Measurements from ENCODE around the gene CCRL2. TPM values are rescaled to one million over a fixed set of nuclear protein-coding genes. Genes with fewer than 3 reads are reported as not detected.
A peak's percentile ranks its signal among the peaks of the same experiment; 100 is the strongest.

The CCRL2 gene
- total and polyA plus RNA-seq, 8 donors = 0.76 to 5.2 (median 2.0) TPM; not detected in 3

GRCh38 chr3:46374755-46375154 lies 32.3 kb upstream of the CCRL2 start:
- Histone ChIP-seq H3K9me3 (no peaks in the 10 kb centered on the region), H3K4me3 (no peak overlapping the region), H3K36me3 (no peaks in the 10 kb centered on the region), H3K27me3 (peaks cover 0 to 22% (median 0%) of the 10 kb centered on the region in 3 donors), H3K4me1 (no peaks in the 10 kb centered on the region), H3K27ac (no peak overlapping the region)
- TF ChIP-seq POLR2AphosphoS5 (IDR thresholded peaks at IDR 0.05) (no peak), POLR2A (IDR thresholded peaks at IDR 0.05) (no peak), EP300 (IDR thresholded peaks at IDR 0.05) (no peak), CTCF (IDR thresholded peaks at IDR 0.05) (no peak)
- 72 to 86% (median 77%) methylated on average over 3 of the region's 3 CpGs for WGBS, 5 donors
- DNase-seq = no peak
- intact Hi-C loops (cut with DNase I; ENCODE audit: low total_unique reads) = loop anchor here (10.0 kb wide), 1 partner anchor 430 kb away; the partner anchor contains the start of gene CXCR6

GRCh38 chr3:46375218-46375617 lies 31.8 kb upstream of the CCRL2 start:
- Histone ChIP-seq H3K27ac (no peak overlapping the region), H3K4me1 (peaks cover 0 to 2% (median 0%) of the 10 kb centered on the region in 4 donors), H3K36me3 (no peaks in the 10 kb centered on the region), H3K9me3 (no peaks in the 10 kb centered on the region), H3K27me3 (peaks cover 0 to 22% (median 0%) of the 10 kb centered on the region in 3 donors), H3K4me3 (no peak overlapping the region)
- intact Hi-C loops (cut with DNase I; ENCODE audit: low total_unique reads) = loop anchor here (10.0 kb wide), 1 partner anchor 430 kb away; the partner anchor contains the start of gene CXCR6
- DNase-seq = no peak
- TF ChIP-seq POLR2AphosphoS5 (IDR thresholded peaks at IDR 0.05) = no peak
- TF ChIP-seq CTCF (IDR thresholded peaks at IDR 0.05) = no peak
- no peak for TF ChIP-seq EP300 (IDR thresholded peaks at IDR 0.05)
- TF ChIP-seq POLR2A (IDR thresholded peaks at IDR 0.05) = no peak
- 58 to 75% (median 64%) methylated on average over 2 of the region's 2 CpGs for WGBS, 5 donors

- Histone ChIP-seq H3K9me3 (no peaks in the 10 kb centered on the region), H3K4me3 (no peak overlapping the region), H3K36me3 (no peaks in the 10 kb centered on the region), H3K27me3 (peaks cover 0 to 22% (median 0%) of the 10 kb centered on the region in 3 donors), H3K27ac (no peak overlapping the region), H3K4me1 (peaks cover 0 to 8% (median 5%) of the 10 kb centered on the region in 4 donors)
- intact Hi-C loops (cut with DNase I; ENCODE audit: low total_unique reads) = loop anchor here (10.0 kb wide), 1 partner anchor 431 kb away; the partner anchor contains the start of gene CXCR6
- WGBS, 5 donors = 20 to 31% (median 30%) methylated on average over 2 of the region's 2 CpGs
- no peak for DNase-seq
- no peak for TF ChIP-seq POLR2A (IDR thresholded peaks at IDR 0.05)
- TF ChIP-seq CTCF (IDR thresholded peaks at IDR 0.05) = no peak
- no peak for TF ChIP-seq EP300 (IDR thresholded peaks at IDR 0.05)
- TF ChIP-seq POLR2AphosphoS5 (IDR thresholded peaks at IDR 0.05) = no peak
Observed at GRCh38 chr3:46375814-46376213, 31.2 kb upstream of the CCRL2 start.

- DNase-seq = peak; percentile 68 to 83
- WGBS, 5 donors = 43 to 52% (median 44%) methylated on average over 8 of the region's 8 CpGs
- Histone ChIP-seq H3K27me3 (peaks cover 0 to 15% (median 0%) of the 10 kb centered on the region in 3 donors), H3K36me3 (no peaks in the 10 kb centered on the region), H3K4me1 (peaks cover 0 to 27% (median 17%) of the 10 kb centered on the region in 4 donors), H3K9me3 (no peaks in the 10 kb centered on the region), H3K27ac (no peak overlapping the region), H3K4me3 (no peak overlapping the region)
- intact Hi-C loops (cut with DNase I; ENCODE audit: low total_unique reads) = loop anchor here (10.0 kb wide), 1 partner anchor 434 kb away; the partner anchor contains the start of gene CXCR6
- no peak for TF ChIP-seq POLR2A (IDR thresholded peaks at IDR 0.05)
- peak in 5 of 7 experiments; percentile 13 to 62 (median 35) for TF ChIP-seq CTCF (IDR thresholded peaks at IDR 0.05)
Observed at GRCh38 chr3:46378426-46378942, 28.6 kb upstream of the CCRL2 start.
